ENCODE measurements around the gene SPAG17.
"Not testable (repeated sequence)": the region's sequence is repeated elsewhere in the genome, so short reads cannot be mapped to it uniquely, and the experiment has no call there.

The SPAG17 gene

DNA sequence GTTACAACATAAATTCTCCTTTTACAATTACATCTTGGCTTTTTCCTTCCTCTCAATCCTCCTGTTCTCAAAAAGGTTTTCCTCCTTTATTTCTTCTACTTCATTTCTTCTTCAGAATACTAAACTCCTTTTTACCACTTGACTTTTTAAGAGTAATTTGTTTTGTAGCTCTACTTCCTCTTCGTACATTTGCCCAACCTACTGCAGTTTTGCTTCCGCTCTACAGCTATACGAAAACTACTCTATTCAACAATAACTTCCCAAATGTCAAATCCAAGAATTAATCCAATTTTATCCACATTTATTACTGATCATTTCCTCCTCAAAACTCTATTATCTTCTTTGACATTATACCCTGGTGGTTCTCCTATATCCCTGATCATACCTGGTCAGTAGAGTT is 259.0 kb downstream of the SPAG17 start:
- ChIA-PET POLR2A (no interaction called here), CTCF (interaction anchor here (0.8 to 5.8 kb wide), 4 partner anchors 8 to 30 kb away, joined by 3 to 38 read pairs (median 10); no protein-coding TSS in a partner anchor)
- no peak for TF ChIP-seq CTCF (IDR thresholded peaks at IDR 0.05; ENCODE audit: control extremely low read depth, extremely low read depth, low read depth, missing control alignments)
- no peak for DNase-seq (ENCODE audit: extremely low spot score)

DNA sequence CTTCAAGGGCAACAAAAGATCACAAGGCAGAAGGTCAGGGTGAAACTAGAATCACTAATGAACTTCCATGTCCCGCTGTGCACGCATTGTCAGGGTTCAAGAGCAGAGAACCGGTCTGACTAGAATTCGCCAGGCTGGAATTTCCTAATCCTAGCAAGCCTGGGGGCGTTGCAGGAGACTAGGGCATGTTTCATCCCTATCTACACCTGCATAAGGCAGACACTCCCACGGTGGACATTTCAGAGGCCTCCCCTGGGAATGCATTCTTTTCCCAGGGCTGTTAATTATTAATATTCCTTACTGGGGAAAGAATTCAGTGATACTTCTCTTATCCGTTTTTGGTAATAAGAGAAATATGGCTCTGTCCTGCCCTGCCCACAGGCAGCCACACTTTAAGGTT is 262.3 kb downstream of the SPAG17 start:
- POLR2A ChIA-PET; CTCF ChIA-PET; DNase-seq (ENCODE audit: extremely low spot score): not testable (repeated sequence)

- no peak for DNase-seq (ENCODE audit: extremely low spot score)
- TF ChIP-seq CTCF (IDR thresholded peaks at IDR 0.05; ENCODE audit: control extremely low read depth, extremely low read depth, low read depth, missing control alignments): no peak
- CTCF ChIA-PET: no interaction called here
- POLR2A ChIA-PET: no interaction called here
These were observed 263.0 kb downstream of the SPAG17 start for GRCh38 chr1:117921991-117922390.

DNA sequence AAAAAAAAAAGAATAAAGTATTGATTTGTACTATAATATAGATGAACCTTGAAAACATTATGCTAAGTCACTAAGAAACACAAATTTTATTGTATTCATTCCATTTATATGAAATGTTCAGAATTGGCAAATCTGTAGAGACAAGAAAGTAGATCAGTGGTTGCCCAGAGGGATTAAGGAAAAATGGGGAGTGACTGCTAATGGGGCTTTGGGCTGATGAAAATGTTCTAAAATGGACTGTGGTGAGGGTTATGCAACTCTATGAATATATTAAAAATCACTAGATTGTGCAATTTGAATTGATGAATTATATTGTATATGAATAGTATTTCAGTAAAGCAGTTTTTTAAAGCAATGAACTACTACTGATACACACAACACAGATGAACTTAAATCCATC is 265.7 kb downstream of the SPAG17 start:
- TF ChIP-seq CTCF (IDR thresholded peaks at IDR 0.05; ENCODE audit: control extremely low read depth, extremely low read depth, low read depth, missing control alignments): no peak
- no peak for DNase-seq (ENCODE audit: extremely low spot score)
- CTCF ChIA-PET: interaction anchor here (0.9 to 6.0 kb wide), 3 partner anchors 9 to 24 kb away, joined by 4 to 38 read pairs (median 5); partner anchors contain the start of genes GDAP2 and WDR3
- POLR2A ChIA-PET: no interaction called here

- no peak for DNase-seq (ENCODE audit: extremely low spot score)
- CTCF ChIA-PET: interaction anchor here (1.8 to 1.9 kb wide), 2 partner anchors 9 to 15 kb away, joined by 5 to 8 read pairs; no protein-coding TSS in a partner anchor
- TF ChIP-seq CTCF (IDR thresholded peaks at IDR 0.05; ENCODE audit: control extremely low read depth, extremely low read depth, low read depth, missing control alignments): no peak
- POLR2A ChIA-PET: no interaction called here
These were observed 274.0 kb downstream of the SPAG17 start for GRCh38 chr1:117911051-117911450.

GRCh38 chr1:117905019-117905418 is 280.0 kb downstream of the SPAG17 start:
- no peak for TF ChIP-seq CTCF (IDR thresholded peaks at IDR 0.05; ENCODE audit: control extremely low read depth, extremely low read depth, low read depth, missing control alignments)
- no peak for DNase-seq (ENCODE audit: extremely low spot score)
- CTCF ChIA-PET: interaction anchor here (1.4 to 6.2 kb wide), 2 partner anchors 9 to 13 kb away, joined by 5 to 74 read pairs; no protein-coding TSS in a partner anchor
- POLR2A ChIA-PET: no interaction called here

DNA sequence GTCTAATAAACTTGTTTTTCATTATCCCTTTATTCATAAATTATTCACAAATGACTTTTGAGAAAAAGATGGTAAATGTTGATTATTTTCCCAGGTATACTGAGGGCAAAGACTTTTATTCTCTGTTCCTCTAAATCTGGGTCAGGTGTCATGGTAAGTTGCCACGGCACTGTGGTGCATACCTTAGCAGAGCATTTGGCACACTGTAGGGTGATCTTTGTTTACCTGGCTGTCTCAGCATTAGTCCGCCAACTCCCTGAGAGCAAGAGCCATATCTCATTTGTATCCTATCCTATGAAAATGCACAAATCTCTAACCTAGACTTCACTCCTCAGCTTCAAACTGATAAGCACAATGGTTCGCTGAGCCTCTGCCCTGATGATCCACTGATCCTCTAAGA is 280.5 kb downstream of the SPAG17 start:
- CTCF ChIA-PET: interaction anchor here (6.2 kb wide), 1 partner anchor 9 kb away, joined by 74 read pairs; no protein-coding TSS in a partner anchor
- POLR2A ChIA-PET: no interaction called here
- DNase-seq (ENCODE audit: extremely low spot score): no peak
- no peak for TF ChIP-seq CTCF (IDR thresholded peaks at IDR 0.05; ENCODE audit: control extremely low read depth, extremely low read depth, low read depth, missing control alignments)
